Activated T-cell treated with anti-CD3 and anti-CD28 coated beads, Interleukin-2, amount 50 U/mL, for 72 hours (primary cell): ENCODE results near the gene MTA1. TPM values are rescaled to one million over a fixed set of nuclear protein-coding genes. Genes with fewer than 3 reads are reported as not detected.

Experiments
- ATAC-seq, 2 donors: fragments of 150-1000 bp; cut with Tn5 transposase; replicated peaks in 1 of 2; 2 replicates each; pipeline ENCODE4 v1.10.0; 2021; ENCODE audit warnings: moderate library complexity in 2 of 2, mild to moderate bottlenecking in 1 of 2
- DNase-seq, 2 donors: peaks; one replicate each; pipeline ENCODE4 v3.0.0; 2021 to 2022; ENCODE audit warnings: mixed read lengths in 1 of 2
- H3K27ac Mint-ChIP-seq: one replicate; pipeline ENCODE4 v1.8.0; 2022; ENCODE audit warnings: mild to moderate bottlenecking, moderate library complexity, mixed read lengths
- H3K27me3 Mint-ChIP-seq: one replicate; pipeline ENCODE4 v1.8.0; 2022; ENCODE audit warnings: low read depth, mixed read lengths
- H3K36me3 Mint-ChIP-seq, 2 donors: one replicate each; pipeline ENCODE4 v1.8.0; 2022; ENCODE audit warnings: mixed read lengths in 2 of 2, mild to moderate bottlenecking in 1 of 2; ENCODE audit not compliant: insufficient read depth in 2 of 2
- H3K4me1 Mint-ChIP-seq: one replicate; pipeline ENCODE4 v1.8.0; 2022; ENCODE audit warnings: low read depth, mixed read lengths
- H3K4me3 Mint-ChIP-seq, 2 donors: one replicate each; pipeline ENCODE4 v1.8.0; 2022; ENCODE audit warnings: mild to moderate bottlenecking in 2 of 2, mixed read lengths in 2 of 2, moderate library complexity in 2 of 2
- H3K9me3 Mint-ChIP-seq, 2 donors: one replicate each; pipeline ENCODE4 v1.8.0; 2022; ENCODE audit warnings: mixed read lengths in 2 of 2
- total RNA-seq, 2 donors: library from RNA; stranded (reverse); gene quantifications; one replicate each; pipeline ENCODE4 v1.2.3, GENCODE V29; 2022

MTA1 gene
- total RNA-seq, 2 donors from 2014 or later, result 125 to 140 TPM

- no peak for DNase-seq
- H3K27me3 Mint-ChIP-seq, result no peaks in the 10 kb centered on the region
- peaks cover 7% of the 10 kb centered on the region for H3K4me1 Mint-ChIP-seq
- H3K9me3 Mint-ChIP-seq, result no peaks in the 10 kb centered on the region
- no peak for ATAC-seq
- no peak overlapping the region for H3K27ac Mint-ChIP-seq
- H3K4me3 Mint-ChIP-seq, result no peak overlapping the region
- no peaks in the 10 kb centered on the region for H3K36me3 Mint-ChIP-seq
Measured at GRCh38 chr14:105390849-105391500, 28.7 kb upstream of the MTA1 start.

GRCh38 chr14:105391541-105391940 lies 28.1 kb upstream of the MTA1 start:
- Mint-ChIP-seq H3K27ac (no peak overlapping the region), H3K4me1 (peaks cover 7% of the 10 kb centered on the region), H3K36me3 (no peaks in the 10 kb centered on the region), H3K4me3 (no peak overlapping the region), H3K9me3 (no peaks in the 10 kb centered on the region), H3K27me3 (no peaks in the 10 kb centered on the region)
- ATAC-seq, result no peak
- DNase-seq, result no peak

GRCh38 chr14:105392131-105393090 lies 27.2 kb upstream of the MTA1 start:
- no peaks in the 10 kb centered on the region for H3K9me3 Mint-ChIP-seq
- no peak overlapping the region for H3K4me3 Mint-ChIP-seq
- H3K27me3 Mint-ChIP-seq, result no peaks in the 10 kb centered on the region
- DNase-seq (no peak), ATAC-seq (no peak)
- no peaks in the 10 kb centered on the region for H3K36me3 Mint-ChIP-seq
- no peak overlapping the region for H3K27ac Mint-ChIP-seq
- H3K4me1 Mint-ChIP-seq, result peaks cover 7% of the 10 kb centered on the region

- H3K36me3 Mint-ChIP-seq, result no peaks in the 10 kb centered on the region
- no peak for DNase-seq
- no peaks in the 10 kb centered on the region for H3K9me3 Mint-ChIP-seq
- H3K27ac Mint-ChIP-seq, result no peak overlapping the region
- no peaks in the 10 kb centered on the region for H3K27me3 Mint-ChIP-seq
- H3K4me1 Mint-ChIP-seq, result peaks cover 7% of the 10 kb centered on the region
- H3K4me3 Mint-ChIP-seq, result no peak overlapping the region
- no peak for ATAC-seq
Measured at GRCh38 chr14:105393151-105393550, 26.5 kb upstream of the MTA1 start.

GRCh38 chr14:105394714-105395537 lies 24.7 kb upstream of the MTA1 start:
- H3K9me3 Mint-ChIP-seq, result no peaks in the 10 kb centered on the region
- peaks cover 6% of the 10 kb centered on the region for H3K4me1 Mint-ChIP-seq
- no peaks in the 10 kb centered on the region for H3K27me3 Mint-ChIP-seq
- no peak overlapping the region for H3K27ac Mint-ChIP-seq
- H3K4me3 Mint-ChIP-seq, result no peak overlapping the region
- ATAC-seq (no peak), DNase-seq (no peak)
- H3K36me3 Mint-ChIP-seq, result peaks cover 0 to 2% of the 10 kb centered on the region in 2 donors

- no peak for DNase-seq
- Mint-ChIP-seq H3K4me3 (no peak overlapping the region), H3K27me3 (no peaks in the 10 kb centered on the region), H3K27ac (no peak overlapping the region), H3K36me3 (peaks cover 4 to 5% of the 10 kb centered on the region in 2 donors), H3K9me3 (peaks cover 0 to 2% of the 10 kb centered on the region in 2 donors), H3K4me1 (peaks cover under 1% of the 10 kb centered on the region)
- ATAC-seq, result no peak
Measured at GRCh38 chr14:105395538-105395854, 24.1 kb upstream of the MTA1 start.

- Mint-ChIP-seq H3K4me3 (peak overlapping the region; percentile 73 to 85), H3K36me3 (peaks cover 12 to 18% of the 10 kb centered on the region in 2 donors), H3K27ac (peak overlapping the region; percentile 93), H3K4me1 (no peaks in the 10 kb centered on the region), H3K9me3 (peaks cover 0 to 3% of the 10 kb centered on the region in 2 donors), H3K27me3 (no peaks in the 10 kb centered on the region)
- ATAC-seq (no peak), DNase-seq (no peak)
Measured at GRCh38 chr14:105397350-105397931, 22.2 kb upstream of the MTA1 start.

- peaks cover 0 to 3% of the 10 kb centered on the region in 2 donors for H3K9me3 Mint-ChIP-seq
- peak within 1 kb of the TSS; percentile 85 to 95 for H3K4me3 Mint-ChIP-seq
- peaks cover 5% of the 10 kb centered on the region for H3K4me1 Mint-ChIP-seq
- ATAC-seq (peak; percentile 90), DNase-seq (peak; percentile 93 to 97)
- H3K27ac Mint-ChIP-seq, result peak within 1 kb of the TSS; percentile 93
- H3K36me3 Mint-ChIP-seq, result peaks cover 12 to 18% of the 10 kb centered on the region in 2 donors
- H3K27me3 Mint-ChIP-seq, result no peaks in the 10 kb centered on the region
Measured at GRCh38 chr14:105398044-105398725, 21.4 kb upstream of the MTA1 start, which contains the start of gene TEX22. Gene TEX22, plus strand, starts transcription at chr14:105398538. Its CDS starts 803 bp downstream, at chr14:105399341.

GRCh38 chr14:105398726-105399465 lies 20.7 kb upstream of the MTA1 start:
- peaks cover 0 to 3% of the 10 kb centered on the region in 2 donors for H3K9me3 Mint-ChIP-seq
- H3K4me1 Mint-ChIP-seq, result peaks cover 6% of the 10 kb centered on the region
- peak; percentile 65 to 71 for ATAC-seq
- H3K4me3 Mint-ChIP-seq, result peak overlapping the region; percentile 85 to 95
- peak; percentile 56 to 58 for DNase-seq
- H3K27me3 Mint-ChIP-seq, result no peaks in the 10 kb centered on the region
- H3K27ac Mint-ChIP-seq, result peak overlapping the region; percentile 63
- peaks cover 12 to 18% of the 10 kb centered on the region in 2 donors for H3K36me3 Mint-ChIP-seq

GRCh38 chr14:105399466-105399775 lies 20.2 kb upstream of the MTA1 start:
- H3K27me3 Mint-ChIP-seq, result no peaks in the 10 kb centered on the region
- H3K9me3 Mint-ChIP-seq, result peaks cover 0 to 3% of the 10 kb centered on the region in 2 donors
- H3K4me3 Mint-ChIP-seq, result peak overlapping the region; percentile 85 to 95
- ATAC-seq, result no peak
- no peak for DNase-seq
- peaks cover 12 to 18% of the 10 kb centered on the region in 2 donors for H3K36me3 Mint-ChIP-seq
- peak overlapping the region; percentile 42 for H3K27ac Mint-ChIP-seq
- H3K4me1 Mint-ChIP-seq, result peaks cover 11% of the 10 kb centered on the region

- Mint-ChIP-seq H3K9me3 (peaks cover 0 to 3% of the 10 kb centered on the region in 2 donors), H3K36me3 (peaks cover 12 to 18% of the 10 kb centered on the region in 2 donors), H3K27ac (no peak overlapping the region), H3K4me3 (peak overlapping the region; percentile 85 to 95), H3K4me1 (peaks cover 17% of the 10 kb centered on the region), H3K27me3 (no peaks in the 10 kb centered on the region)
- ATAC-seq (no peak), DNase-seq (no peak)
Measured at GRCh38 chr14:105400016-105400415, 19.6 kb upstream of the MTA1 start.
